Measurements from ENCODE around the gene RAB31.

RAB31 gene

GRCh38 chr18:9690418-9691188 lies 17.5 kb upstream of the RAB31 start:
- no peaks in the 10 kb centered on the region for H3K36me3 ChIP-seq
- TF ChIP-seq Cebpa-rat (IDR thresholded peaks at IDR 0.05): no peak
- H3K9ac ChIP-seq: no peak overlapping the region
- no peaks in the 10 kb centered on the region for H3K9me3 ChIP-seq (replicated peaks in 1 of 11)
- H3K4me1 ChIP-seq: peaks cover 0 to 9% (median under 1%) of the 10 kb centered on the region in 10 experiments; a peak in 11 of 20 replicates
- no peak overlapping the region for H3K4me2 ChIP-seq
- H4K20me1 ChIP-seq: no peaks in the 10 kb centered on the region
- no peak overlapping the region for H3K27ac ChIP-seq
- H3K27me3 ChIP-seq: no peaks in the 10 kb centered on the region
- no peak overlapping the region for H3K4me3 ChIP-seq

GRCh38 chr18:9691235-9691634 lies 16.9 kb upstream of the RAB31 start:
- no peaks in the 10 kb centered on the region for H4K20me1 ChIP-seq
- no peaks in the 10 kb centered on the region for H3K27me3 ChIP-seq
- no peaks in the 10 kb centered on the region for H3K9me3 ChIP-seq (replicated peaks in 1 of 11)
- no peak overlapping the region for H3K4me3 ChIP-seq
- H3K4me2 ChIP-seq: no peak overlapping the region
- no peak overlapping the region for H3K9ac ChIP-seq
- no peak overlapping the region for H3K27ac ChIP-seq
- H3K36me3 ChIP-seq: no peaks in the 10 kb centered on the region
- H3K4me1 ChIP-seq: peaks cover 0 to 12% (median 0%) of the 10 kb centered on the region in 10 experiments; a peak in 5 of 20 replicates
- TF ChIP-seq Cebpa-rat (IDR thresholded peaks at IDR 0.05): no peak

- Histone ChIP-seq H3K4me1 (peaks cover 0 to 13% (median 0%) of the 10 kb centered on the region in 10 experiments; a peak in 5 of 20 replicates), H3K27me3 (no peaks in the 10 kb centered on the region), H3K9ac (no peak overlapping the region), H3K27ac (no peak overlapping the region), H3K9me3 (replicated peaks in 1 of 11) (no peaks in the 10 kb centered on the region), H3K4me3 (no peak overlapping the region), H3K36me3 (no peaks in the 10 kb centered on the region), H3K4me2 (no peak overlapping the region), H4K20me1 (no peaks in the 10 kb centered on the region)
- TF ChIP-seq Cebpa-rat (IDR thresholded peaks at IDR 0.05): no peak
Measured at GRCh38 chr18:9694174-9694573, 13.9 kb upstream of the RAB31 start.

GRCh38 chr18:9694952-9695495 lies 13.1 kb upstream of the RAB31 start:
- no peak overlapping the region for H3K4me3 ChIP-seq
- no peak for TF ChIP-seq Cebpa-rat (IDR thresholded peaks at IDR 0.05)
- no peaks in the 10 kb centered on the region for H4K20me1 ChIP-seq
- H3K27ac ChIP-seq: no peak overlapping the region
- H3K9me3 ChIP-seq (replicated peaks in 1 of 11): no peaks in the 10 kb centered on the region
- 0 out of 22 replicates have a peak overlapping the region, but pooled peaks of 1 of the 11 experiments have one; percentile 35 for H3K4me2 ChIP-seq
- no peaks in the 10 kb centered on the region for H3K36me3 ChIP-seq
- H3K9ac ChIP-seq: no peak overlapping the region
- H3K4me1 ChIP-seq: peaks cover 0 to 15% (median 0%) of the 10 kb centered on the region in 10 experiments; a peak in 6 of 20 replicates
- H3K27me3 ChIP-seq: no peaks in the 10 kb centered on the region

DNA sequence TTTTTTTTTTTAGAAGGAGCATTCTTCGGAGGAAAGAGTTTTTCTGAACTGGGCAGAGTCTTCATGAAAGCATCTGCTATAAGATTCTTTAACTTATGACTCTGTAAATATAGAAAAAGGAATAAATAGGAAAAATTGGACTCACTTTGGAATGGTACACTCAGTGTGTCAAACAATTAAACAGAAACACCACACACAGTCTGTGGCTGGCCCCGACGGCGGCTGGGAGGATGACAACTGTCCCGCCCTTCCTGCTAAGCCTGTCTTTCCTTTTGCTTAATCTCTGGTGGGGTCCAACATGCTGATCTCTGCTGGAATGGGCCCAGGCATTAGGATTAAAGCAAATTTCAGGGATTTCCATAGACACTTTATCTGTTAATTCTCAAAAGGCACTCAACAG lies 12.5 kb upstream of the RAB31 start:
- H3K9me3 ChIP-seq (replicated peaks in 1 of 11): no peaks in the 10 kb centered on the region
- H3K9ac ChIP-seq: no peak overlapping the region
- H3K27ac ChIP-seq: no peak overlapping the region
- H3K4me1 ChIP-seq: peaks cover 0 to 20% (median 0%) of the 10 kb centered on the region in 10 experiments; a peak in 6 of 20 replicates
- peak overlapping the region in 3 of 11 experiments; percentile 4 to 35 (median 17); a peak in 3 of 22 replicates for H3K4me2 ChIP-seq
- H4K20me1 ChIP-seq: no peaks in the 10 kb centered on the region
- no peak for TF ChIP-seq Cebpa-rat (IDR thresholded peaks at IDR 0.05)
- H3K27me3 ChIP-seq: no peaks in the 10 kb centered on the region
- H3K36me3 ChIP-seq: no peaks in the 10 kb centered on the region
- no peak overlapping the region for H3K4me3 ChIP-seq

GRCh38 chr18:9696112-9696511 lies 12.0 kb upstream of the RAB31 start:
- H3K27me3 ChIP-seq: no peaks in the 10 kb centered on the region
- H4K20me1 ChIP-seq: no peaks in the 10 kb centered on the region
- TF ChIP-seq Cebpa-rat (IDR thresholded peaks at IDR 0.05): no peak
- peaks cover 0 to 26% (median 0%) of the 10 kb centered on the region in 10 experiments; a peak in 6 of 20 replicates for H3K4me1 ChIP-seq
- peak overlapping the region in 3 of 11 experiments; percentile 4 to 35 (median 17); a peak in 3 of 22 replicates for H3K4me2 ChIP-seq
- H3K27ac ChIP-seq: no peak overlapping the region
- no peak overlapping the region for H3K4me3 ChIP-seq
- H3K36me3 ChIP-seq: no peaks in the 10 kb centered on the region
- H3K9me3 ChIP-seq (replicated peaks in 1 of 11): no peaks in the 10 kb centered on the region
- no peak overlapping the region for H3K9ac ChIP-seq

GRCh38 chr18:9696701-9697100 lies 11.4 kb upstream of the RAB31 start:
- no peak for TF ChIP-seq Cebpa-rat (IDR thresholded peaks at IDR 0.05)
- no peaks in the 10 kb centered on the region for H3K9me3 ChIP-seq (replicated peaks in 1 of 11)
- H4K20me1 ChIP-seq: no peaks in the 10 kb centered on the region
- no peaks in the 10 kb centered on the region for H3K36me3 ChIP-seq
- H3K27ac ChIP-seq: no peak overlapping the region
- peaks cover 3 to 31% (median 5%) of the 10 kb centered on the region in 10 experiments for H3K4me1 ChIP-seq
- no peak overlapping the region for H3K4me3 ChIP-seq
- no peak overlapping the region for H3K4me2 ChIP-seq
- no peak overlapping the region for H3K9ac ChIP-seq
- no peaks in the 10 kb centered on the region for H3K27me3 ChIP-seq

GRCh38 chr18:9697121-9697520 lies 11.0 kb upstream of the RAB31 start:
- no peak for TF ChIP-seq Cebpa-rat (IDR thresholded peaks at IDR 0.05)
- Histone ChIP-seq H3K36me3 (no peaks in the 10 kb centered on the region), H3K4me3 (no peak overlapping the region), H3K4me1 (peaks cover 7 to 36% (median 9%) of the 10 kb centered on the region in 10 experiments), H3K4me2 (no peak overlapping the region), H3K27ac (no peak overlapping the region), H3K9me3 (replicated peaks in 1 of 11) (no peaks in the 10 kb centered on the region), H4K20me1 (no peaks in the 10 kb centered on the region), H3K9ac (no peak overlapping the region), H3K27me3 (no peaks in the 10 kb centered on the region)

GRCh38 chr18:9698497-9698896 lies 9.6 kb upstream of the RAB31 start:
- Histone ChIP-seq H3K4me2 (no peak overlapping the region), H3K9me3 (replicated peaks in 1 of 11) (no peaks in the 10 kb centered on the region), H3K27me3 (no peaks in the 10 kb centered on the region), H3K27ac (no peak overlapping the region), H3K9ac (no peak overlapping the region), H3K36me3 (no peaks in the 10 kb centered on the region), H4K20me1 (no peaks in the 10 kb centered on the region), H3K4me3 (no peak overlapping the region), H3K4me1 (peaks cover 10 to 44% (median 14%) of the 10 kb centered on the region in 10 experiments)
- no peak for TF ChIP-seq Cebpa-rat (IDR thresholded peaks at IDR 0.05)
